Spleen (tissue), 7 donors: ENCODE data around the gene PALLD.

Source experiments
- CTCF ChIP-seq, 11 experiments: fragments of 200-600 bp in 7 of 11; fragments of 450-650 bp in 4 of 11; sonication (generic) in 4 of 11; IDR thresholded peaks in 8 of 11; conservative IDR thresholded peaks in 3 of 11; 1 replicate in 7 of 11; 2 replicates in 4 of 11; pipeline versions ENCODE4 v1.4.0 to v1.8.0; 2016 to 2021; ENCODE audit warnings: antibody characterized with exemption in 11 of 11, inconsistent platforms in 4 of 11, mild to moderate bottlenecking in 1 of 11
- POLR2A ChIP-seq, 3 donors: fragments of 450-650 bp; IDR thresholded peaks; one replicate each; pipeline ENCODE4 v1.5.1; 2017; ENCODE audit warnings: antibody characterized with exemption in 3 of 3, mild to moderate bottlenecking in 1 of 3
- donor health status: DM: no; HTN: no; CAD: no; lungs with moderate emphysema.
- donor health status: DM: no; HTN: no; CAD: no.
- donor health status: DM: no; HTN: no; CAD: no.

GRCh38 chr4:168677879-168678278 lies 181.0 kb downstream of the PALLD start:
- TF ChIP-seq CTCF (IDR thresholded peaks at IDR 0.05 in 8 of 11, conservative IDR thresholded peaks at IDR 0.05 in 3 of 11) (no peak), POLR2A (IDR thresholded peaks at IDR 0.05) (no peak)
